SU-DHL-6 (cell line): ENCODE data around the gene DAGLB.
"Not testable (repeated sequence)": the region's sequence is repeated elsewhere in the genome, so short reads cannot be mapped to it uniquely, and the experiment has no call there.

Experiments
- H2AFZ ChIP-seq: fragments of 200-600 bp; sonication (generic); 2 replicates; pipeline ENCODE4 v1.6.1; 2014; ENCODE audit warnings: low read depth, mild to moderate bottlenecking, moderate library complexity, mixed read lengths, antibody characterized with exemption, low read length; ENCODE audit not compliant: severe bottlenecking
- H3F3A ChIP-seq: fragments of 200-600 bp; shearing (Covaris generic); 2 replicates; pipeline ENCODE4 v1.6.0; 2016; ENCODE audit warnings: antibody characterized with exemption, mild to moderate bottlenecking; ENCODE audit not compliant: insufficient read depth
- H3K27ac ChIP-seq: fragments of 200-600 bp; sonication (generic); 2 replicates; pipeline ENCODE4 v1.5.1; 2016; ENCODE audit warnings: low read depth, mild to moderate bottlenecking, low read length, moderate library complexity, mixed read lengths
- H3K27me3 ChIP-seq: fragments of 200-600 bp; sonication (generic), shearing (Covaris generic); 2 replicates; pipeline ENCODE4 v1.6.0; 2014; ENCODE audit warnings: mild to moderate bottlenecking, low read length
- H3K36me3 ChIP-seq: fragments of 200-600 bp; sonication (generic); 2 replicates; pipeline ENCODE4 v1.6.1; 2014; ENCODE audit warnings: mild to moderate bottlenecking, low read length, mixed read lengths
- H3K4me2 ChIP-seq: fragments of 300-600, 200-600 bp; shearing (Covaris generic), sonication (generic); 2 replicates; pipeline ENCODE4 v1.6.0; 2014; ENCODE audit warnings: low read length, low read depth, mild to moderate bottlenecking; ENCODE audit not compliant: poor library complexity, severe bottlenecking
- H3K4me3 ChIP-seq: fragments of 200-600 bp; sonication (generic); 2 replicates; pipeline ENCODE4 v1.5.1; 2014; ENCODE audit warnings: antibody characterized with exemption, low read length, mild to moderate bottlenecking, mixed read lengths; ENCODE audit not compliant: insufficient read depth, poor library complexity, severe bottlenecking
- H3K79me2 ChIP-seq: fragments of 200-600 bp; sonication (generic); 2 replicates; pipeline ENCODE4 v1.6.1; 2014; ENCODE audit warnings: mild to moderate bottlenecking, low read length, moderate library complexity; ENCODE audit not compliant: insufficient read depth
- H3K9ac ChIP-seq: fragments of 200-600 bp; sonication (generic); 2 replicates; pipeline ENCODE4 v1.7.0; 2014; ENCODE audit warnings: mild to moderate bottlenecking, low read length
- H3K9me2 ChIP-seq: fragments of 200-600 bp; sonication (generic); replicated peaks from 2 replicates; pipeline ENCODE4 v1.6.1; 2014; ENCODE audit warnings: low read length; ENCODE audit not compliant: insufficient read depth
- H3K9me3 ChIP-seq: fragments of 200-600 bp; sonication (generic); 2 replicates; pipeline ENCODE4 v1.6.1; 2014; ENCODE audit warnings: low read length, mixed read lengths; ENCODE audit not compliant: insufficient read depth
- H4K20me1 ChIP-seq: fragments of 200-600 bp; sonication (generic); 2 replicates; pipeline ENCODE4 v1.6.1; 2014; ENCODE audit warnings: low read depth, mild to moderate bottlenecking, antibody characterized with exemption, low read length, moderate library complexity, mixed read lengths
- EZH2phosphoT487 ChIP-seq: fragments of 200-600 bp; sonication (generic), shearing (Covaris generic); conservative IDR thresholded peaks from 2 replicates; pipeline ENCODE4 v1.6.1; 2018; ENCODE audit warnings: mild to moderate bottlenecking, antibody characterized with exemption, low read length, moderate library complexity, mixed read lengths
- TF ChIP-seq, protein P1 (sequence below): fragments of 200-600 bp; sonication (generic); IDR thresholded peaks from one replicate; pipeline ENCODE4 v1.5.1; 2017; ENCODE audit warnings: antibody characterized with exemption, mild to moderate bottlenecking, low read length, moderate library complexity; ENCODE audit not compliant: insufficient read depth, poor library complexity, severe bottlenecking

Gene DAGLB

DNA sequence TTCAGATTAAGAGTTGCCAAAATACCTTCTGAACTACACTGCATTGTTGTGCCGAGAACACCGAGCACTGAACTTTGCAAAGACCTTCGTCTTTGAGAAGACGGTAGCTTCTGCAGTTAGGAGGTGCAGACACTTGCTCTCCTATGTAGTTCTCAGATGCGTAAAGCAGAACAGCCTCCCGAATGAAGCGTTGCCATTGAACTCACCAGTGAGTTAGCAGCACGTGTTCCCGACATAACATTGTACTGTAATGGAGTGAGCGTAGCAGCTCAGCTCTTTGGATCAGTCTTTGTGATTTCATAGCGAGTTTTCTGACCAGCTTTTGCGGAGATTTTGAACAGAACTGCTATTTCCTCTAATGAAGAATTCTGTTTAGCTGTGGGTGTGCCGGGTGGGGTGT, 45.0 kb downstream of the DAGLB start:
- TF ChIP-seq EZH2phosphoT487, result no peak
- TF ChIP-seq, protein P1, sequence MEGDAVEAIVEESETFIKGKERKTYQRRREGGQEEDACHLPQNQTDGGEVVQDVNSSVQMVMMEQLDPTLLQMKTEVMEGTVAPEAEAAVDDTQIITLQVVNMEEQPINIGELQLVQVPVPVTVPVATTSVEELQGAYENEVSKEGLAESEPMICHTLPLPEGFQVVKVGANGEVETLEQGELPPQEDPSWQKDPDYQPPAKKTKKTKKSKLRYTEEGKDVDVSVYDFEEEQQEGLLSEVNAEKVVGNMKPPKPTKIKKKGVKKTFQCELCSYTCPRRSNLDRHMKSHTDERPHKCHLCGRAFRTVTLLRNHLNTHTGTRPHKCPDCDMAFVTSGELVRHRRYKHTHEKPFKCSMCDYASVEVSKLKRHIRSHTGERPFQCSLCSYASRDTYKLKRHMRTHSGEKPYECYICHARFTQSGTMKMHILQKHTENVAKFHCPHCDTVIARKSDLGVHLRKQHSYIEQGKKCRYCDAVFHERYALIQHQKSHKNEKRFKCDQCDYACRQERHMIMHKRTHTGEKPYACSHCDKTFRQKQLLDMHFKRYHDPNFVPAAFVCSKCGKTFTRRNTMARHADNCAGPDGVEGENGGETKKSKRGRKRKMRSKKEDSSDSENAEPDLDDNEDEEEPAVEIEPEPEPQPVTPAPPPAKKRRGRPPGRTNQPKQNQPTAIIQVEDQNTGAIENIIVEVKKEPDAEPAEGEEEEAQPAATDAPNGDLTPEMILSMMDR, result no peak
- peaks cover 26% of the 10 kb centered on the region for H3F3A ChIP-seq
- H3K36me3 ChIP-seq, result peaks cover 28% of the 10 kb centered on the region
- no peak overlapping the region for H3K9ac ChIP-seq
- peaks cover 28% of the 10 kb centered on the region for H3K79me2 ChIP-seq
- H4K20me1 ChIP-seq, result peaks cover 5% of the 10 kb centered on the region; the same call in 1 of the 2 replicates
- H3K27ac ChIP-seq, result no peak overlapping the region
- H3K9me2 ChIP-seq, result no peaks in the 10 kb centered on the region
- no peak overlapping the region for H3K4me2 ChIP-seq
- no peaks in the 10 kb centered on the region for H3K27me3 ChIP-seq
- no peak overlapping the region for H3K4me3 ChIP-seq
- no peaks in the 10 kb centered on the region for H3K9me3 ChIP-seq
- no peak overlapping the region for H2AFZ ChIP-seq

DNA sequence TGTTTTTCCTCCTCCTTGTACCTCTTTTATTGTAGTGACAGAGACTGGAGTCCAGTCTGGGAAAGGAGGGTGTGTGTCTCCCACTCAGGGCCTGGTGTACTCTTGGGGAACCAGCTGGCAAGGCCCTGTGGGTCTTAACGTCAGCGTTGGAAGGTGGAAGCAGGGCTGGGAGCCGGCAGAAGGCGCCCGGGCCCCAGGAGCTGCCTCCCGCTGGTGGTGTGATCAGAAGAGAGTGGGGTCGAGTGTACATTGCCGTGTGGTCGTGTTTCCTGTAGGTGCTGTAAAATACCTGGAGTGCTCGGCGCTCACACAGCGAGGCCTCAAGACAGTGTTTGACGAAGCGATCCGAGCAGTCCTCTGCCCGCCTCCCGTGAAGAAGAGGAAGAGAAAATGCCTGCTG, 45.7 kb downstream of the DAGLB start:
- Histone ChIP-seq H3K4me3 (no peak overlapping the region), H3F3A (peaks cover 20% of the 10 kb centered on the region), H3K27me3 (no peaks in the 10 kb centered on the region), H3K4me2 (no peak overlapping the region), H3K9ac (no peak overlapping the region), H2AFZ (no peak overlapping the region), H3K27ac (no peak overlapping the region), H3K9me2 (no peaks in the 10 kb centered on the region), H4K20me1 (peaks cover 5% of the 10 kb centered on the region; the same call in 1 of the 2 replicates), H3K36me3 (peaks cover 23% of the 10 kb centered on the region), H3K9me3 (no peaks in the 10 kb centered on the region), H3K79me2 (peaks cover 35% of the 10 kb centered on the region)
- TF ChIP-seq EZH2phosphoT487, result no peak
- TF ChIP-seq, protein P1, result no peak

DNA sequence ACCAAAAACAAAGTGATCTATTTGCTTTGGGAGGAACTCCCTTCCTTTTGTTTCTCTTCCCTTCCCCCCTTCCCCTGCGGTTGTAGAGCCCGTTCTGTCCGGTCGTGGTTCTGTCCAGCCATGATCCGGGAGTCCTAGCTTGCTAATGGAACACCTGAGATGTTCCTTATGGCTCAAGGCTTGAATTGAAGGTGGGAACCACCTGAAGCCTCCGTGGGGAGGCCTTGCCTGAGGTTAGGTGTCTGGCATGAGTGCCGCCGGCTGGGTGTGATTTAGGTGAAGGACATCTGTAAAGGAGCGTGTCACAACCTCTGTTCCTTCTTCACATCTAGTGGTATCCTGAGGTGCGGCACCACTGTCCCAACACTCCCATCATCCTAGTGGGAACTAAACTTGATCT, 46.2 kb downstream of the DAGLB start:
- Histone ChIP-seq H3K4me2 (no peak overlapping the region), H3K4me3 (no peak overlapping the region), H3K27ac (no peak overlapping the region), H3K9ac (no peak overlapping the region), H3K36me3 (peaks cover 23% of the 10 kb centered on the region), H3K9me3 (no peaks in the 10 kb centered on the region), H4K20me1 (peaks cover 5% of the 10 kb centered on the region; the same call in 1 of the 2 replicates), H2AFZ (no peak overlapping the region), H3K9me2 (no peaks in the 10 kb centered on the region), H3K79me2 (peaks cover 38% of the 10 kb centered on the region), H3K27me3 (no peaks in the 10 kb centered on the region), H3F3A (peaks cover 20% of the 10 kb centered on the region)
- TF ChIP-seq, protein P1, result no peak
- TF ChIP-seq EZH2phosphoT487, result no peak

DNA sequence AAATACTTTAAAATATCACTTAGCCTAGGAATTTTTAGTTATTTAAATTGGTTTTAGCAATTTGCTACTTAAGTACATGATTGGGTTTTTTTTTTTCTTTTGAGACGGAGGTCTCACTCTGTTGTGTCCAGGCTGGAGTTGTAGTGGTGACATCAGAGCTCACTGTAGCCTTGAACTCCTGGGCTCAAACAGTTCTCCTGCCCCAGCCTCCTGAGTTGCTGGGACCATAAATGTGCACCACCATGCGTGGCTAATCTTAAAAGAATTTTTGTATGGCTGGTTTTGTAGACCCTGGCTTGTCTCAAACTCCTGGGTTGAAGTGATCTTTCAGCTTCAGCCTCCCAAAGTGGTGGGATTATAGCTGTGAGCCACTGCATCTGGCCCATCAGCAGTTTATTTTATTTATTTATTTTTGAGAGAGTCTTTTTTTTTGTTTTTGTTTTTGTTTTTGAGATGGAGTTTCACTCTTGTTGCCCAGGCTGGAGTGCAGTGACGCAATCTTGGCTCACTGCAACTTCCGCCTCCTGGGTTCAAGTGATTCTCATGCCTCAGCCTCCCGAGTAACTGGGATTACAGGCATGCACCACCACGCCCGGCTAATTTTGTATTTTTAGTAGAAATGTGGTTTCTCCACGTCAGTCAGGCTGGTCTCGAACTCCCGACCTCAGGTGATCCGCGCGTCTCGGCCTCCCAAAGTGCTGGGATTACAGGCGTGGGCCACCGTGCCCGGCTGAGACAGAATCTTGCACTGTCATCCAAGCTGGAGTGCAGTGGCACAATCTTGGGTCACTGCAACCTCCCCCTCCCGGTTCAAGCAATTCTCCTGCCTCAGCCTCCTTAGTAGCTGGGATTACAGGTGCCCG, 47.3 kb downstream of the DAGLB start:
- H2AFZ ChIP-seq, H3K27me3 ChIP-seq, H3K9ac ChIP-seq, H3K27ac ChIP-seq, H3K4me3 ChIP-seq, H3K9me2 ChIP-seq, H3K4me2 ChIP-seq, H4K20me1 ChIP-seq, H3K9me3 ChIP-seq: not testable (repeated sequence)
- Histone ChIP-seq H3F3A (peaks cover 14% of the 10 kb centered on the region), H3K79me2 (peaks cover 49% of the 10 kb centered on the region), H3K36me3 (peaks cover 17% of the 10 kb centered on the region)
